Neural cell (in vitro differentiated cells): ENCODE data around the gene KRT7.

Experiments
- EP300 ChIP-seq: fragments of 450-650 bp; conservative IDR thresholded peaks from 2 replicates; pipeline ENCODE4 v1.6.1; 2014; ENCODE audit warnings: antibody characterized with exemption, mild to moderate bottlenecking, moderate library complexity; ENCODE audit not compliant: poor library complexity, severe bottlenecking
- EZH2 ChIP-seq: fragments of 200-600, 300-800 bp; shearing (Covaris generic), sonication (generic); IDR thresholded peaks from 2 replicates; pipeline ENCODE4 v1.6.1; 2014; ENCODE audit warnings: antibody characterized with exemption, low read length, borderline replicate concordance, mild to moderate bottlenecking; ENCODE audit not compliant: insufficient read depth, poor library complexity, severe bottlenecking
- POLR2AphosphoS5 ChIP-seq: IDR thresholded peaks from 2 replicates; pipeline ENCODE4 v1.6.1; 2012
- RAD21 ChIP-seq: fragments of 450-650 bp; conservative IDR thresholded peaks from 2 replicates; pipeline ENCODE4 v1.6.1; 2014; ENCODE audit warnings: antibody characterized with exemption, mild to moderate bottlenecking, moderate library complexity
- SMC3 ChIP-seq: fragments of 450-650 bp; conservative IDR thresholded peaks from 2 replicates; pipeline ENCODE4 v1.6.1; 2014; ENCODE audit warnings: antibody characterized with exemption, mild to moderate bottlenecking, moderate library complexity; ENCODE audit not compliant: poor library complexity
- TAF1 ChIP-seq: IDR thresholded peaks from 2 replicates; pipeline ENCODE4 v1.6.1; 2012; ENCODE audit warnings: low read depth
- TF ChIP-seq, protein P1 (sequence below): fragments of 450-650 bp; IDR thresholded peaks from 2 replicates; pipeline ENCODE4 v1.5.1; 2014; ENCODE audit warnings: antibody characterized with exemption, mild to moderate bottlenecking, moderate library complexity; ENCODE audit not compliant: poor library complexity, severe bottlenecking
- TF ChIP-seq, protein P2 (sequence below): IDR thresholded peaks from 2 replicates; pipeline ENCODE4 v1.6.1; 2012; ENCODE audit warnings: borderline replicate concordance

- TF ChIP-seq, protein P1, sequence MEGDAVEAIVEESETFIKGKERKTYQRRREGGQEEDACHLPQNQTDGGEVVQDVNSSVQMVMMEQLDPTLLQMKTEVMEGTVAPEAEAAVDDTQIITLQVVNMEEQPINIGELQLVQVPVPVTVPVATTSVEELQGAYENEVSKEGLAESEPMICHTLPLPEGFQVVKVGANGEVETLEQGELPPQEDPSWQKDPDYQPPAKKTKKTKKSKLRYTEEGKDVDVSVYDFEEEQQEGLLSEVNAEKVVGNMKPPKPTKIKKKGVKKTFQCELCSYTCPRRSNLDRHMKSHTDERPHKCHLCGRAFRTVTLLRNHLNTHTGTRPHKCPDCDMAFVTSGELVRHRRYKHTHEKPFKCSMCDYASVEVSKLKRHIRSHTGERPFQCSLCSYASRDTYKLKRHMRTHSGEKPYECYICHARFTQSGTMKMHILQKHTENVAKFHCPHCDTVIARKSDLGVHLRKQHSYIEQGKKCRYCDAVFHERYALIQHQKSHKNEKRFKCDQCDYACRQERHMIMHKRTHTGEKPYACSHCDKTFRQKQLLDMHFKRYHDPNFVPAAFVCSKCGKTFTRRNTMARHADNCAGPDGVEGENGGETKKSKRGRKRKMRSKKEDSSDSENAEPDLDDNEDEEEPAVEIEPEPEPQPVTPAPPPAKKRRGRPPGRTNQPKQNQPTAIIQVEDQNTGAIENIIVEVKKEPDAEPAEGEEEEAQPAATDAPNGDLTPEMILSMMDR: no peak
- TF ChIP-seq POLR2AphosphoS5 (no peak), EP300 (no peak), TAF1 (no peak), EZH2 (no peak), SMC3 (no peak), RAD21 (no peak)
- TF ChIP-seq, protein P2, sequence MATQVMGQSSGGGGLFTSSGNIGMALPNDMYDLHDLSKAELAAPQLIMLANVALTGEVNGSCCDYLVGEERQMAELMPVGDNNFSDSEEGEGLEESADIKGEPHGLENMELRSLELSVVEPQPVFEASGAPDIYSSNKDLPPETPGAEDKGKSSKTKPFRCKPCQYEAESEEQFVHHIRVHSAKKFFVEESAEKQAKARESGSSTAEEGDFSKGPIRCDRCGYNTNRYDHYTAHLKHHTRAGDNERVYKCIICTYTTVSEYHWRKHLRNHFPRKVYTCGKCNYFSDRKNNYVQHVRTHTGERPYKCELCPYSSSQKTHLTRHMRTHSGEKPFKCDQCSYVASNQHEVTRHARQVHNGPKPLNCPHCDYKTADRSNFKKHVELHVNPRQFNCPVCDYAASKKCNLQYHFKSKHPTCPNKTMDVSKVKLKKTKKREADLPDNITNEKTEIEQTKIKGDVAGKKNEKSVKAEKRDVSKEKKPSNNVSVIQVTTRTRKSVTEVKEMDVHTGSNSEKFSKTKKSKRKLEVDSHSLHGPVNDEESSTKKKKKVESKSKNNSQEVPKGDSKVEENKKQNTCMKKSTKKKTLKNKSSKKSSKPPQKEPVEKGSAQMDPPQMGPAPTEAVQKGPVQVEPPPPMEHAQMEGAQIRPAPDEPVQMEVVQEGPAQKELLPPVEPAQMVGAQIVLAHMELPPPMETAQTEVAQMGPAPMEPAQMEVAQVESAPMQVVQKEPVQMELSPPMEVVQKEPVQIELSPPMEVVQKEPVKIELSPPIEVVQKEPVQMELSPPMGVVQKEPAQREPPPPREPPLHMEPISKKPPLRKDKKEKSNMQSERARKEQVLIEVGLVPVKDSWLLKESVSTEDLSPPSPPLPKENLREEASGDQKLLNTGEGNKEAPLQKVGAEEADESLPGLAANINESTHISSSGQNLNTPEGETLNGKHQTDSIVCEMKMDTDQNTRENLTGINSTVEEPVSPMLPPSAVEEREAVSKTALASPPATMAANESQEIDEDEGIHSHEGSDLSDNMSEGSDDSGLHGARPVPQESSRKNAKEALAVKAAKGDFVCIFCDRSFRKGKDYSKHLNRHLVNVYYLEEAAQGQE: no peak
These were observed 32.8 kb upstream of the KRT7 start for GRCh38 chr12:52200086-52200780.
